Muscle of leg (tissue), 11 donors: ENCODE results near the gene MMP28. TPM values are rescaled to one million over a fixed set of nuclear protein-coding genes. Genes with fewer than 3 reads are reported as not detected.

ENCODE experiments used
- DNase-seq: peaks from one replicate; pipeline ENCODE4 v3.0.0; 2013
- H3K27ac ChIP-seq: one replicate; pipeline ENCODE4 v1.5.1; 2013; ENCODE audit warnings: mild to moderate bottlenecking, low read length, control low read depth
- H3K27me3 ChIP-seq: one replicate; pipeline ENCODE4 v1.6.1; 2013; ENCODE audit warnings: low read length; ENCODE audit not compliant: control insufficient read depth, insufficient read depth
- H3K36me3 ChIP-seq: one replicate; pipeline ENCODE4 v1.6.1; 2013; ENCODE audit warnings: low read length; ENCODE audit not compliant: control insufficient read depth, insufficient read depth
- H3K4me1 ChIP-seq: one replicate; pipeline ENCODE4 v1.6.1; 2013; ENCODE audit warnings: low read length; ENCODE audit not compliant: control insufficient read depth, insufficient read depth
- H3K4me3 ChIP-seq: one replicate; pipeline ENCODE4 v1.5.1; 2013; ENCODE audit warnings: low read length, control low read depth
- H3K9me3 ChIP-seq: replicated peaks from 2 replicates; pipeline ENCODE4 v1.6.1; 2013; ENCODE audit warnings: low read depth, low read length; ENCODE audit not compliant: control insufficient read depth
- whole genome bisulfite sequencing: methylation state at CpG from one replicate; pipeline ENCODE4 v1.1.5; 2013; ENCODE audit warnings: missing lambda C conversion rate; ENCODE audit not compliant: insufficient coverage; 5-methylcytosine and 5-hydroxymethylcytosine counted together
- polyA plus RNA-seq, 8 donors: library from polyadenylated mRNA; unstranded; fragments of 120-200 nt; gene quantifications; one replicate each; pipeline versions ENCODE4 v1.2.1 to v1.2.3, GENCODE V29; 2013; ENCODE audit warnings: inconsistent platforms in 1 of 8, low replicate concordance in 1 of 8; ENCODE audit not compliant: insufficient read length in 8 of 8, insufficient read depth in 1 of 8
- total RNA-seq: library from RNA; stranded (reverse); fragments of 120-200 nt; gene quantifications from one replicate; pipeline ENCODE4 v1.2.4, GENCODE V29; 2013

MMP28 gene
- total and polyA plus RNA-seq, 9 donors, result 1.9 to 4.3 (median 3.5) TPM

GRCh38 chr17:35735036-35735805 is 60.2 kb downstream of the MMP28 start:
- Histone ChIP-seq H3K4me1 (peaks cover 10% of the 10 kb centered on the region), H3K27me3 (peaks cover 4% of the 10 kb centered on the region), H3K9me3 (no peaks in the 10 kb centered on the region), H3K36me3 (no peaks in the 10 kb centered on the region), H3K27ac (no peak overlapping the region), H3K4me3 (no peak overlapping the region)
- WGBS, result 88% methylated on average over 28 of the region's 29 CpGs
- no peak for DNase-seq

GRCh38 chr17:35734396-35734795 is 61.0 kb downstream of the MMP28 start:
- H3K27me3 ChIP-seq, result no peaks in the 10 kb centered on the region
- no peaks in the 10 kb centered on the region for H3K9me3 ChIP-seq
- no peaks in the 10 kb centered on the region for H3K36me3 ChIP-seq
- no peak overlapping the region for H3K27ac ChIP-seq
- H3K4me3 ChIP-seq, result no peak overlapping the region
- WGBS, result 90% methylated on average over 6 of the region's 7 CpGs
- H3K4me1 ChIP-seq, result peaks cover 10% of the 10 kb centered on the region
- DNase-seq, result no peak

- H3K4me3 ChIP-seq, result no peak overlapping the region
- H3K27me3 ChIP-seq, result no peaks in the 10 kb centered on the region
- no peak overlapping the region for H3K27ac ChIP-seq
- peaks cover 2% of the 10 kb centered on the region for H3K36me3 ChIP-seq
- peaks cover 10% of the 10 kb centered on the region for H3K4me1 ChIP-seq
- no peaks in the 10 kb centered on the region for H3K9me3 ChIP-seq
- 100% methylated on average over 3 of the region's 6 CpGs for WGBS
- DNase-seq, result no peak
Observed at GRCh38 chr17:35733366-35733765, 62.1 kb downstream of the MMP28 start.

GRCh38 chr17:35732806-35733136 is 62.7 kb downstream of the MMP28 start:
- WGBS, result no CpG with 5 or more reads among the region's 1 CpG
- no peak for DNase-seq
- no peaks in the 10 kb centered on the region for H3K27me3 ChIP-seq
- H3K4me1 ChIP-seq, result peaks cover 10% of the 10 kb centered on the region
- H3K27ac ChIP-seq, result no peak overlapping the region
- H3K4me3 ChIP-seq, result no peak overlapping the region
- no peaks in the 10 kb centered on the region for H3K9me3 ChIP-seq
- peaks cover 2% of the 10 kb centered on the region for H3K36me3 ChIP-seq

- no peak overlapping the region for H3K27ac ChIP-seq
- peaks cover 13% of the 10 kb centered on the region for H3K4me1 ChIP-seq
- no peaks in the 10 kb centered on the region for H3K9me3 ChIP-seq
- DNase-seq, result no peak
- no peaks in the 10 kb centered on the region for H3K27me3 ChIP-seq
- peaks cover 3% of the 10 kb centered on the region for H3K36me3 ChIP-seq
- 2% methylated on average over 13 of the region's 47 CpGs for WGBS
- H3K4me3 ChIP-seq, result peak overlapping the region; percentile 37
Observed at GRCh38 chr17:35731917-35732805, 63.3 kb downstream of the MMP28 start.

GRCh38 chr17:35731239-35731916 is 64.1 kb downstream of the MMP28 start, which contains the start of gene RASL10B:
Gene RASL10B, plus strand, starts transcription at chr17:35731639. Its CDS starts 3,546 bp downstream, at chr17:35735185.
- H3K9me3 ChIP-seq, result no peaks in the 10 kb centered on the region
- peak within 1 kb of the TSS; percentile 37 for H3K4me3 ChIP-seq
- no peak within 1 kb of the TSS for H3K27ac ChIP-seq
- peaks cover 7% of the 10 kb centered on the region for H3K36me3 ChIP-seq
- WGBS, result 0% methylated on average over 17 of the region's 44 CpGs
- H3K4me1 ChIP-seq, result peaks cover 21% of the 10 kb centered on the region
- H3K27me3 ChIP-seq, result no peaks in the 10 kb centered on the region
- peak; percentile 54 for DNase-seq

GRCh38 chr17:35730400-35731005 is 64.9 kb downstream of the MMP28 start:
- no peaks in the 10 kb centered on the region for H3K9me3 ChIP-seq
- 72% methylated on average over 7 of the region's 10 CpGs for WGBS
- peaks cover 28% of the 10 kb centered on the region for H3K4me1 ChIP-seq
- no peak overlapping the region for H3K4me3 ChIP-seq
- H3K27ac ChIP-seq, result no peak overlapping the region
- H3K36me3 ChIP-seq, result peaks cover 13% of the 10 kb centered on the region
- no peaks in the 10 kb centered on the region for H3K27me3 ChIP-seq
- no peak for DNase-seq

- no CpG with 5 or more reads among the region's 4 CpGs for WGBS
- no peak overlapping the region for H3K27ac ChIP-seq
- H3K9me3 ChIP-seq, result no peaks in the 10 kb centered on the region
- no peaks in the 10 kb centered on the region for H3K27me3 ChIP-seq
- peaks cover 23% of the 10 kb centered on the region for H3K36me3 ChIP-seq
- peaks cover 34% of the 10 kb centered on the region for H3K4me1 ChIP-seq
- DNase-seq, result no peak
- no peak overlapping the region for H3K4me3 ChIP-seq
Observed at GRCh38 chr17:35729405-35729833, 66.0 kb downstream of the MMP28 start.

GRCh38 chr17:35728551-35728950 is 66.9 kb downstream of the MMP28 start:
- whole genome bisulfite sequencing, result 67% methylated on average over 2 of the region's 3 CpGs
- no peaks in the 10 kb centered on the region for H3K27me3 ChIP-seq
- H3K9me3 ChIP-seq, result no peaks in the 10 kb centered on the region
- H3K27ac ChIP-seq, result no peak overlapping the region
- DNase-seq, result no peak
- H3K4me3 ChIP-seq, result no peak overlapping the region
- H3K36me3 ChIP-seq, result peaks cover 29% of the 10 kb centered on the region
- H3K4me1 ChIP-seq, result peaks cover 34% of the 10 kb centered on the region
